Neural progenitor cell (in vitro differentiated cells): ENCODE data around the gene TIAM2.

ENCODE experiments used
- EZH2 ChIP-seq: fragments of 200-600 bp; sonication (generic); IDR thresholded peaks from 2 replicates; pipeline ENCODE4 v1.6.1; 2017; ENCODE audit warnings: antibody characterized with exemption, mild to moderate bottlenecking, moderate library complexity
- TF ChIP-seq, protein P1 (sequence below): fragments of 200-600 bp; sonication (generic); IDR thresholded peaks from 2 replicates; pipeline ENCODE4 v1.5.1; 2017; ENCODE audit warnings: antibody characterized with exemption, mild to moderate bottlenecking

DNA sequence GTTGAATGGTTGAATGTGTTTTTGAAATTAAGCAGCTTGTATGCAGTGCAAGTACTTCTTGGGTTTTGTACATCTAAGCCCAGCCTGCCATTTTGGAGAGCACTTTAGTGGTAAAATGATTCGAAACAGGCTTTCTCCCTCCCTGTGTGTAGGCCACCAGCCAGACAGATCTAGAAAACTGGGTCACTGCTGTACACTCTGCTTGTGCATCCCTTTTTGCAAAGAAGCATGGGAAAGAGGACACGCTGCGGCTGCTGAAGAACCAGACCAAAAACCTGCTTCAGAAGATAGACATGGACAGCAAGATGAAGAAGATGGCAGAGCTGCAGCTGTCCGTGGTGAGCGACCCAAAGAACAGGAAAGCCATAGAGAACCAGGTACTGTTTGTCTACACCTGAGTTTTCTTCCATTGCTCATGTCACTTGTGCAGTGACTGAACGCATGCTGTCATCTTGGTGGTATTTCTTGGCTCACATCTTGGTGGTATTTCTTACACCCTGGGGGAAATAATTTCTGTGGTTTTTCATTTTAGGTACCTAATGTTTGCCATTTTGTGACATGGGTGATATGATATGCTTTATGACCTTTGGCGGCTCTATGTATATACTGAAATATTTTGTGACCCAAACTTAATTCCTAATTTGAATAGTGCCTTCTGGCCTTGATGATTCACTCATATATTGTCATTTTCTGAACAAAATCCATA, 153.0 kb downstream of the TIAM2 start:
- TF ChIP-seq, protein P1, sequence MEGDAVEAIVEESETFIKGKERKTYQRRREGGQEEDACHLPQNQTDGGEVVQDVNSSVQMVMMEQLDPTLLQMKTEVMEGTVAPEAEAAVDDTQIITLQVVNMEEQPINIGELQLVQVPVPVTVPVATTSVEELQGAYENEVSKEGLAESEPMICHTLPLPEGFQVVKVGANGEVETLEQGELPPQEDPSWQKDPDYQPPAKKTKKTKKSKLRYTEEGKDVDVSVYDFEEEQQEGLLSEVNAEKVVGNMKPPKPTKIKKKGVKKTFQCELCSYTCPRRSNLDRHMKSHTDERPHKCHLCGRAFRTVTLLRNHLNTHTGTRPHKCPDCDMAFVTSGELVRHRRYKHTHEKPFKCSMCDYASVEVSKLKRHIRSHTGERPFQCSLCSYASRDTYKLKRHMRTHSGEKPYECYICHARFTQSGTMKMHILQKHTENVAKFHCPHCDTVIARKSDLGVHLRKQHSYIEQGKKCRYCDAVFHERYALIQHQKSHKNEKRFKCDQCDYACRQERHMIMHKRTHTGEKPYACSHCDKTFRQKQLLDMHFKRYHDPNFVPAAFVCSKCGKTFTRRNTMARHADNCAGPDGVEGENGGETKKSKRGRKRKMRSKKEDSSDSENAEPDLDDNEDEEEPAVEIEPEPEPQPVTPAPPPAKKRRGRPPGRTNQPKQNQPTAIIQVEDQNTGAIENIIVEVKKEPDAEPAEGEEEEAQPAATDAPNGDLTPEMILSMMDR: no peak
- no peak for TF ChIP-seq EZH2
